Coronary artery (tissue), 2 donors: Measurements from ENCODE around the gene LURAP1L.

Source experiments
- DNase-seq: peaks from one replicate; pipeline ENCODE4 v3.0.0-alpha.2; 2017; ENCODE audit warnings: low spot score
- H3K27ac ChIP-seq, 2 donors: fragments of 200-600 bp; sonication (generic); one replicate each; pipeline ENCODE4 v1.5.1; 2016 to 2019
- H3K4me3 ChIP-seq: fragments of 200-600 bp; sonication (generic); 2 replicates; pipeline ENCODE4 v1.5.1; 2016; ENCODE audit warnings: mild to moderate bottlenecking, moderate library complexity
- TF ChIP-seq, protein P1 (sequence below): fragments of 200-600 bp; sonication (generic); IDR thresholded peaks from one replicate; pipeline ENCODE4 v1.5.1; 2019; ENCODE audit warnings: antibody characterized with exemption

Gene LURAP1L

GRCh38 chr9:12785260-12785770 lies 10.5 kb downstream of the LURAP1L start:
- peak; percentile 77 for DNase-seq
- TF ChIP-seq, protein P1, sequence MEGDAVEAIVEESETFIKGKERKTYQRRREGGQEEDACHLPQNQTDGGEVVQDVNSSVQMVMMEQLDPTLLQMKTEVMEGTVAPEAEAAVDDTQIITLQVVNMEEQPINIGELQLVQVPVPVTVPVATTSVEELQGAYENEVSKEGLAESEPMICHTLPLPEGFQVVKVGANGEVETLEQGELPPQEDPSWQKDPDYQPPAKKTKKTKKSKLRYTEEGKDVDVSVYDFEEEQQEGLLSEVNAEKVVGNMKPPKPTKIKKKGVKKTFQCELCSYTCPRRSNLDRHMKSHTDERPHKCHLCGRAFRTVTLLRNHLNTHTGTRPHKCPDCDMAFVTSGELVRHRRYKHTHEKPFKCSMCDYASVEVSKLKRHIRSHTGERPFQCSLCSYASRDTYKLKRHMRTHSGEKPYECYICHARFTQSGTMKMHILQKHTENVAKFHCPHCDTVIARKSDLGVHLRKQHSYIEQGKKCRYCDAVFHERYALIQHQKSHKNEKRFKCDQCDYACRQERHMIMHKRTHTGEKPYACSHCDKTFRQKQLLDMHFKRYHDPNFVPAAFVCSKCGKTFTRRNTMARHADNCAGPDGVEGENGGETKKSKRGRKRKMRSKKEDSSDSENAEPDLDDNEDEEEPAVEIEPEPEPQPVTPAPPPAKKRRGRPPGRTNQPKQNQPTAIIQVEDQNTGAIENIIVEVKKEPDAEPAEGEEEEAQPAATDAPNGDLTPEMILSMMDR, result no peak
- Histone ChIP-seq H3K27ac (peak overlapping the region; percentile 86 to 88), H3K4me3 (peak overlapping the region; percentile 46)

- peak overlapping the region; percentile 86 to 88 for H3K27ac ChIP-seq
- TF ChIP-seq, protein P1, result no peak
- DNase-seq, result no peak
- H3K4me3 ChIP-seq, result no peak overlapping the region
Measured at GRCh38 chr9:12785941-12786340, 11.1 kb downstream of the LURAP1L start.

- Histone ChIP-seq H3K27ac (peak overlapping the region; percentile 18 to 35), H3K4me3 (no peak overlapping the region)
- no peak for DNase-seq
- TF ChIP-seq, protein P1, result no peak
Measured at GRCh38 chr9:12790001-12790400, 15.2 kb downstream of the LURAP1L start.

DNA sequence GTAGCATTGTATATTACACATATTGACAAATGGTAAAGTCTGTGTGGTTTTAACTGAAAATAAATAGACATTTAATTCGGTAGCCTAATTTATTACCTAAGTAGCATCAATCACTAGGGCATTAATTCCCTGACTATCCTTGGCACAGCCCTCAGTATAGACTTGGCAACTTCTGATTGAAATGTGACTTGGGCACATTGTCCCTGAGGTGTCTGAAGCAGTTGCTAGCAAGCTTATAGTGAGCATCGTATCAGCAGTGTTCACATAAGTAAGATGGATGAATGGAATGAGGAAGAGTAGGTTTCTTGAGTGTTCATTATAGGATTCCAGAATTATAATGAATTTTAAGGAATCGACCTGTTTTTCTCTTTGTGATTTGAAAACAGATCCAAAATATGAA lies 16.1 kb downstream of the LURAP1L start:
- Histone ChIP-seq H3K4me3 (no peak overlapping the region), H3K27ac (peak overlapping the region in 1 of 2 donors; percentile 42)
- no peak for DNase-seq
- TF ChIP-seq, protein P1, result no peak

GRCh38 chr9:12794101-12794799 lies 19.4 kb downstream of the LURAP1L start:
- Histone ChIP-seq H3K27ac (peak overlapping the region in 1 of 2 donors; percentile 26), H3K4me3 (peak overlapping the region; percentile 44)
- no peak for DNase-seq
- TF ChIP-seq, protein P1, result no peak

DNA sequence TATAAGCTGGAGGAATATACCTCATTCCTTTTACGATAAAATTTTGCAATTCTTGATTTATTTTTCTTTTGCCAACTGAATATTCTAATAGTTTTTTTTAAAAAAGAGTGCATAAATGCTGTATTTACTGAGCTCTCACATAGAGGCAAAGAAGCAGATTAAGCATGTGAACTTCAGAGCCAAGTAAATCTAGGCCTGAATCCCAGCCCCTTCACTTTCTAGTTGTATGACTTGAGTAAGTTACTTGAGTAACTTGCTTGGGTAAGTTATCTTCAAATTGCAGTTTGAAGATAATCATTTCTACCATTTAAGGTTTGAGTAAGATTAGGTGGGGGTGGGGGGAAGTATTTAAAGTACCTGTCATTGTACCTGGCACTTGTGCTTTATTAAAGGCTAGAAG lies 21.8 kb downstream of the LURAP1L start:
- no peak for DNase-seq
- Histone ChIP-seq H3K27ac (no peak overlapping the region), H3K4me3 (no peak overlapping the region)
- TF ChIP-seq, protein P1, result no peak

- H3K27ac ChIP-seq, result no peak overlapping the region
- no peak overlapping the region for H3K4me3 ChIP-seq
- TF ChIP-seq, protein P1, result no peak
- DNase-seq, result no peak
Measured at GRCh38 chr9:12797037-12797436, 22.2 kb downstream of the LURAP1L start.
